Mononuclear cell (primary cell): ENCODE data around the gene SLC16A13. TPM values are rescaled to one million over a fixed set of nuclear protein-coding genes. Genes with fewer than 3 reads are reported as not detected.
A peak's percentile ranks its signal among the peaks of the same experiment; 100 is the strongest.
"Not testable (repeated sequence)": the region's sequence is repeated elsewhere in the genome, so short reads cannot be mapped to it uniquely, and the experiment has no call there.

Experiments used
- H3K27me3 ChIP-seq: 2 replicates; pipeline ENCODE4 v1.6.0; 2011; ENCODE audit warnings: low read length, control low read depth; ENCODE audit not compliant: insufficient read depth
- H3K4me1 ChIP-seq: 2 replicates; pipeline ENCODE4 v1.5.1; 2011; ENCODE audit warnings: mild to moderate bottlenecking, low read length, control low read depth; ENCODE audit not compliant: insufficient read depth
- H3K4me3 ChIP-seq: 2 replicates; pipeline ENCODE4 v1.5.1; 2011; ENCODE audit warnings: mild to moderate bottlenecking, low read length, moderate library complexity
- H3K9me3 ChIP-seq: 2 replicates; pipeline ENCODE4 v1.5.1; 2011; ENCODE audit warnings: low read depth, mild to moderate bottlenecking, control low read depth, low read length
- total RNA-seq: library from RNA; depleted of rRNA; stranded (reverse); fragments of >200 nt; gene quantifications from one replicate; pipeline ENCODE4 v1.2.3, GENCODE V29; 2012

Gene SLC16A13
- total RNA-seq, 1 donor = 0.42 TPM

DNA sequence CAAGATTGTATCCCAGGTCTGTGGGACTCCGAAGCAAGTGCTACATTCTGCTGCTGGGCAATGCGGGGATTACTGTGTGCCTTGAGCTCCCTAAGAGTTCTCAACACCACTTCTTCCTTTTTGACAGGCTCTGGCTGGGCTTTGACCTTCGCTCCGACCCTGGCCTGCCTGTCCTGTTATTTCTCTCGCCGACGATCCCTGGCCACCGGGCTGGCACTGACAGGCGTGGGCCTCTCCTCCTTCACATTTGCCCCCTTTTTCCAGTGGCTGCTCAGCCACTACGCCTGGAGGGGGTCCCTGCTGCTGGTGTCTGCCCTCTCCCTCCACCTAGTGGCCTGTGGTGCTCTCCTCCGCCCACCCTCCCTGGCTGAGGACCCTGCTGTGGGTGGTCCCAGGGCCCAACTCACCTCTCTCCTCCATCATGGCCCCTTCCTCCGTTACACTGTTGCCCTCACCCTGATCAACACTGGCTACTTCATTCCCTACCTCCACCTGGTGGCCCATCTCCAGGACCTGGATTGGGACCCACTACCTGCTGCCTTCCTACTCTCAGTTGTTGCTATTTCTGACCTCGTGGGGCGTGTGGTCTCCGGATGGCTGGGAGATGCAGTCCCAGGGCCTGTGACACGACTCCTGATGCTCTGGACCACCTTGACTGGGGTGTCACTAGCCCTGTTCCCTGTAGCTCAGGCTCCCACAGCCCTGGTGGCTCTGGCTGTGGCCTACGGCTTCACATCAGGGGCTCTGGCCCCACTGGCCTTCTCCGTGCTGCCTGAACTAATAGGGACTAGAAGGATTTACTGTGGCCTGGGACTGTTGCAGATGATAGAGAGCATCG is 2.4 kb downstream of the SLC16A13 start:
- Histone ChIP-seq H3K4me3 (no peak overlapping the region), H3K4me1 (peaks cover 52% of the 10 kb centered on the region), H3K27me3 (peaks cover 16% of the 10 kb centered on the region), H3K9me3 (no peaks in the 10 kb centered on the region)

DNA sequence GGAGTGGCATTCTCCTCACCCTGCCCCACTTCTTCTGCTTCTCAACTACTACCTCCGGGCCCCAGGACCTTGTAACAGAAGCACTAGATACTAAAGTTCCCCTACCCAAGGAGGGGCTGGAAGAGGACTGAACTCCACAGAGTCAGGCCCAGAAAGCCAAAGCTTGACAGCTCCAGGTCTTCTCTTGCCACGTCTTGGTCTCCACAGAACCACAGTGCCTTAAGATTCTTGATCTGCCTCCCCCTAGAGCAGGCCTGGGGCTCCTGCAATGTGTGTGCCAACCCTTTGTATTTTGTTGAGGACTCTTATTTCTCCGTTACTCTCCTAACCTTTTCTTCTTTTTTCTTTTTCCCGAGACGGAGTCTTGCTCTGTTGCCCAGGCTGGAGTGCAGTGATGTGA is 4.0 kb downstream of the SLC16A13 start:
- Histone ChIP-seq H3K9me3 (no peaks in the 10 kb centered on the region), H3K4me3 (no peak overlapping the region), H3K27me3 (peaks cover 31% of the 10 kb centered on the region), H3K4me1 (peaks cover 48% of the 10 kb centered on the region)

DNA sequence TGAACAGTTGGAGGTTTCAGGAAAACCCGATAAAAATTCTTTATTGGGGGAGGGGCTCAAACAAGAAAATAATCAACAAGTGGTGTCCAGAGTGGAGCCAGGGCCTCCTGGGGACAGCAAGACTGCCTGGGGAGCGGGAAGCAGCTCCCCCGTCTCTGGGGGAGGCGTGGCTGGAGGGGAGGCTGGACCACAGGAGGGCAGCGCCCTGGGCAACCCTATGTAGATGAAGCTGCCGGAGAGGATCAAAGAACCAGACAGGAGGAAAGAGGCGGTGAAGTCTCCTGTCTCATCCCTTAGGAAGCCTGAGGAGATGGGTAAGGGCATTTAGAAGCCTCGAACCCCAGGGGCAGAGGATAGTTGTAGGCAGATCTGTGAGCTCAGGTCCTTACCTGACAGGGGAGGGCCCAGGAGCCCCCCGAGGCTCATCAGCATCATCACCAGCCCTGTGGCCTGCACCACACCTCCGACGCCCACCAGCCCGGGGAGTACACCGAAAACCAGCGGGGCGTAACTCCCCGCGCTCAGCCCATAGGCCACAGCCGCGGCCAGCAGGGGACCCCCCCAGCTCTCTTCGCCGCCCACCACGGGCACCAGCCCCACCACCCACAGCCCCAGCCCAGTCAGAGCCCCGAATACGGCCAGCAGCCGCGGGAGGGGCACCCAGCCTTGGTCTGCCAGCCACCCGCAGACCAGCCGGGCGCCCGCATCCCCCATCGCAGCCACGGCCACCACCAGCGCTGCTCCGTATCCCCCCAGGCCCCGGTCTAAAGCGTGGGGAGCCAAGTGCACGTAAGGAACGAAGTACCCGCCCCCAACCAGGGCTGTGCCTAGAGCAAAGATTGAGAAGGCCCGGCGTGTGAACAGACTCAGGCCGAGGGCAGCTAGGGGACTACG is 6.0 kb downstream of the SLC16A13 start:
- Histone ChIP-seq H3K4me3 (no peak overlapping the region), H3K4me1 (peaks cover 43% of the 10 kb centered on the region), H3K9me3 (no peaks in the 10 kb centered on the region), H3K27me3 (peaks cover 38% of the 10 kb centered on the region)

DNA sequence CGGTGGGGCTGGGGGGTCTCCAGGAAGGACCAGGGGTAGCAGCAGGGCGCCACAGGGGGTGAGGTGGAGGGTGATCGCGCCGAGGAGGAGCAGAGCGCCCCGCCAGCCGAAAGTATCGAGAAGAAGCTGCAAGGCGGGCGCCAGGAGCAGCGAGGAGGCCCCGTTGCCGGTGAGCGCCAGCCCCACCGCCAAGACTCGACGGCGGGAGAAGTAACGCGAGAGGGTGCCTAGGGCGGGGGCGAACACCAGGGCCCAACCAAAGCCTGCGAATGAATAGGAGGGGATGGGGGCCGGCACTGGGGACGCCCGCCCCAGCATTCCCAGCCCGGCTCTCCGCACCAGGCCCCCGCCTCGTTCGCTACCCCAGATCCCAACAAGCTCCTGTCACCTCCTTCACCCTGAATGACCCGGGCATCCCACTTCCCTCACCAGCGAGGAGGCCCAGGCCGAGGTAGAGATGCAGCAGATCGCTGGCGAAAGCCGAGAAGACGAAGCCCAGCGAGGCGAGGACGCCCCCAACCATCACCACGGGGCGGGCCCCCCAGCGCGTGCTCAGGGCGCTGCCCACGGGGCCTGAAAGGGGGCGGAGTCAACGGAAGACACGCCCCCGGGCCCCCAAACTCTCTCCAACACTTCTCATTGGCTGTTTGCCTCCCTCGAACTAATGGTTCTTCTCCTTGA is 6.8 kb downstream of the SLC16A13 start:
- H3K27me3 ChIP-seq = peaks cover 38% of the 10 kb centered on the region
- H3K9me3 ChIP-seq = no peaks in the 10 kb centered on the region
- H3K4me1 ChIP-seq = peaks cover 47% of the 10 kb centered on the region
- H3K4me3 ChIP-seq = peak overlapping the region; percentile 30

DNA sequence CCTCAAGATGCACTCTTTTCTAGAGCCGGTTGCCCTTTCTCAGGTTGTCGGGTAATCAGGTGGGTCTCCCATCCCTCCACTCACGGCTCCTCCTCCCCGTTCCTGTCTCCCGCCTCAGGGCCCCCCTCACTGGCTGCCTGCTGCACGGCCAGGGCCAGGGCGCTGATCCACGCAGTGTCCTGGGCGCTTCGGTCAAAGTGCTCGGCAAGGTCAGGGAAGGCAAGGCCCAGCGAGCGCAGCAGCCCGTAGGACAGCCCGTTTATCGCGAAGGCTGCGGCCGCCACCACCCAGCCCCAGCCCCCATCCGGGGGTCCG is 7.3 kb downstream of the SLC16A13 start:
- Histone ChIP-seq H3K4me3 (peak overlapping the region; percentile 30), H3K4me1 (peaks cover 48% of the 10 kb centered on the region), H3K9me3 (no peaks in the 10 kb centered on the region), H3K27me3 (peaks cover 38% of the 10 kb centered on the region)

DNA sequence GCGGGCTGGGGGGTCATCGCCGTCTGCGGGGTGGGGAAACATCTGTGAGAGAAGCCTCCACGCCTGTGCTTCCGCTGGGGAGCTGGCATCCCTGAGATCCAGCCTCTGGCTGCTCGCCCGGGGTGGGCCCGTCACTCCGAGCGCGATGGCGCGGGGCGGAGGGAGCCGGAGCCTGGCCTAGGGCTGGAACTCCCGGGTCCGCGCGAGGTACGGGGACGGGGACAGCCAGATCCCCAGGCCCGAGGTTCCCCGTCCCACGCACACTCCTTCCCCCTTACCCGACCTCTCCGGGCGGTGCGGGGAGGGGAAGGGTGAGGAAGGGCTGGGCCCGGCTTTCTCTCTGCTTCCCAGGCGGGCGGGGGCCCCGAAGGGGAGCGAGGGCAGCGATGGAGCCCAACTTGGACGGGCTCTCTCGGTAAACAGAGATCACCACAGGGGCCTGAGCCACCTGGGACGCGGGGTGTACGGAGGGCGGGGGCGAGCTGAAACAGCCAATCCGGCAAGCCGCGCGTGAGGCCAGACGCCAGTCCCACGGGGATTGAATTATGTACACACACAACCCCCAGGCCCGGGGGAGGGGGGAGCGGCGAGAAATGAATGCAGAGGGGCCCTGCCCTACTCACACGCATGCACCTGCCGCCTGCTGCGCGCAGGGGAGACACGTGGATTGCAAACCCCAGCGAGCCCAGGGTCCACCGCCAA is 7.8 kb downstream of the SLC16A13 start, which contains the start of gene SLC16A11:
SLC16A11 (minus strand) TSS at position 596 of the 702 bp plus-strand sequence; CDS start at position 17, 579 bp downstream.
- peaks cover 38% of the 10 kb centered on the region for H3K27me3 ChIP-seq
- no peaks in the 10 kb centered on the region for H3K9me3 ChIP-seq
- H3K4me3 ChIP-seq = peak within 1 kb of the TSS; percentile 30
- peaks cover 48% of the 10 kb centered on the region for H3K4me1 ChIP-seq

DNA sequence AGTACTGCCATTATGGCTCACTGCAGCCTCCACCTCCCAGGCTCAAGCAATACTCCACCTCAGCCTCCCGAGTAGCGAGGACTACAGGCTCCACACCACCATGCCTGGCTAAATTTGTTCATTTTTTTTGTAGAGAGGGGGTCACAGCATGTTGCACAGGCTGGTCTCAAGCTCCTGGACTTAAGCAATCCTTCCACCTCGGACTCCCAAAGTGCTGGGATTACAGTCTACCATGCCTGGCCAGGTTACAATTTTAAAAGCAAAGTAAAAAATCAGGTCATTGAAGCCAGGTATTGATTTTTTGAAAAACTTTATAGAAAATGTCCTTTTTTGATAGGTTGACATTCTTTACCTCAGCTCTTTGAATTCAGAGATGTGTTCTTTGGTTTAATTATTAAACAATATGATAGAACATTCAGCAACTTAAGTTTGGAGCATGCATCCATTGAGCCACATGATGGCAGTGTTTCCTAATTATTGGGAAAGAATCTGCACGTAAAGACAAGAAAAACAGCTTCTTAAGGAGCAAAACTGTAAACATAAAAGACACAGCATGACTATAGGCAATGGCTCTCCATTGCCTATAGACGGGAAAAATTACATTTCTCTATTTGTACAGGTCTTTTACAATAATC is 9.8 kb downstream of the SLC16A13 start:
- Histone ChIP-seq H3K27me3 (peaks cover 38% of the 10 kb centered on the region), H3K4me3 (no peak overlapping the region), H3K9me3 (no peaks in the 10 kb centered on the region), H3K4me1 (peaks cover 48% of the 10 kb centered on the region)

DNA sequence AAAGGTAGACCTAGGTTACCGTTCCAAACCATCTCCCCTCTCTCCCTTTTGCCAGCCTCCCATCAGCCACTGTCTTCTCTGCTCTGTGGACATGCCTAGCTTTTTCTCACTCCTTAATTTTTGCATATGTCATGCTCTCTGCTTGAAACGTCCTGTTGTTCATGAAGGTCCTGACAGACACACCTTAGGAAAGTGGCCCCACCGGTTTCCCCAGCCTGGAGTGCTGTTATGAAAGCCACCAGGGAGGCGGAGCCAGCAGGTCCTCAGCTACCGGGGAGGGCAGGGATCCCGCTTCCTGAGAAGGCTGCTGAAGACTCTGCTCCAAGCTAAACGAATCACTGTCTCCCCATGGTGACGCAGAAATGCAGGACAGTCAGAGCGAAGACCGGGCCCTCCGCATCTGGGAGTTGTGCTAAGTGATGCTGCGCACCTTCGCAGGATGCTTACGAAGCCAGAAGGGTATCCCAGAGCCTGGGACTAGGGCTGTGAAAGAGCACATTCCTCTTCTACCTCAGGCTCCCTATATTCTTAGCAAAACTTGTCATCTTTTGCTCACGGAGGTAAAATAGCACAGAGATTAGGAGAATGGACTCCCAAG is 10.4 kb downstream of the SLC16A13 start:
- no peaks in the 10 kb centered on the region for H3K9me3 ChIP-seq
- H3K27me3 ChIP-seq = peaks cover 37% of the 10 kb centered on the region
- H3K4me3 ChIP-seq = peak overlapping the region; percentile 17
- peaks cover 48% of the 10 kb centered on the region for H3K4me1 ChIP-seq

DNA sequence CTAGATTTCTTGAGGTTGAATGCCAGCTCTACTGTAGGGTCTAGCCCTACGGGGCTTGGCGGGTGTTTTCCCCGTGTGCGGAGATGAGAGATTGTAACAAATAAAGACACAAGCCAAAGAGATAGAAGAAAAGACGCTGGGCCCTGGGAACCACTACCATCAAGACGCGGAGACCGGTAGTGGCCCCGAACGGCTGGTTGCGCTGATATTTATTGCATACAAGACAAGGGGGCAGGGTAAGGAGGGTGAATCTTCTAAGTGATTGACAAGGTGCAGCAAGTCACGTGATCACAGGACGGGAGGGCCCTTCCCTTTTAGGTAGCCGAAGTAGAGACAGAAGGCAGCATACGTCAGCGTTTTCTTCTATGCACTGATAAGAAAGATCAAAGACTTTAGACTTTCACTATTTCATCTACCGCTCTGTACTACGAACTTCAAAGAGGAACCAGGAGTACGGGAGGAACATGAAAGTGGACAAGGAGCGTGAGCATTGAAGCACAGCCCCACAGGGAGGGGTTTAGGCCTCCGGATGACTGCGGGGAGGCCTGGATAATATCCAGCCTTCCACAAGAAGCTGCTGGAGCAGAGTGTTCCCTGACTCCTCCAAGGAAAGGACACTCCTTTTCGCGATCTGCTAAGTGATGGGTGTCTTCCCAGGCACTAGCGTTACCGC is 11.0 kb downstream of the SLC16A13 start:
- Histone ChIP-seq H3K27me3 (peaks cover 31% of the 10 kb centered on the region), H3K4me3 (peak overlapping the region; percentile 17), H3K4me1 (peaks cover 44% of the 10 kb centered on the region)
- H3K9me3 ChIP-seq = not testable (repeated sequence)

DNA sequence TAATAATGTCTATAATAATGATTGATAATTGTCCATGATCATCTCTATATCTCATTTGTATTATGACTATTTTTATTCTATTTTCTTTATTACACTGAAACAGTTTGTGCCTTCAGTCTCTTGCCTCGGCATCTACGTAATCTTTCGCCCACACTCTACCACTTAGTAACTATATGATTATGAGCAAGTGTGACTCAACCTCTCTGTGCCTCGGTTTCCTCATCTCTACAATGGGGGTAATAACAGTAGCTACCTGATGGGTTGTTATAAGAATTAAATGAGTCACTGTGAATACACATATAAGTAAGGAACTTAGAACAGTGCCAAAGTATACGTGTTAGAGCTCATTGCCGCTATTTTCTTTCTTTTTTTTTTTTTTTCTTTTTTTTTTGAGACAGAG is 11.8 kb downstream of the SLC16A13 start:
- peaks cover 27% of the 10 kb centered on the region for H3K27me3 ChIP-seq
- H3K4me1 ChIP-seq = peaks cover 37% of the 10 kb centered on the region
- no peak overlapping the region for H3K4me3 ChIP-seq
- no peaks in the 10 kb centered on the region for H3K9me3 ChIP-seq

DNA sequence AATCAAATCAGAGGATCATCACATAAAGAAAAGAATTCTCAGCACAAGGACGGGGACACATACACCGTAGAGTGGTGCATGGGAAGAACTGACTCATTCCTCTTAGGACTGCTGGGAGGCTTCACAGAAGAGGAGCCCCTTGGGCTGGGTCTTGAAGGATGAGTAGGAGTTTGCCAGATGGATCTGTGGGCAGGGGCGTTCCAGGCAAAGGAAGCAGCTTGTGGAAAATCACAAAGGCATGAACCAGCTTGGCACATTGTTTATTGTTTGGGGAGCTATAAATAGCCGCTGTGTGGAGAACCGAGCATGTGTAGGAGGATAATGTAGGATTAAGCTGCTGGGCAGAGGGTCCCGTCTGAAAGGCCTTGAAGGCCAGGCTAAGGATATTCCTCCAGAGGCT is 13.2 kb downstream of the SLC16A13 start:
- Histone ChIP-seq H3K9me3 (no peaks in the 10 kb centered on the region), H3K4me3 (no peak overlapping the region), H3K27me3 (peaks cover 16% of the 10 kb centered on the region), H3K4me1 (peaks cover 27% of the 10 kb centered on the region)

DNA sequence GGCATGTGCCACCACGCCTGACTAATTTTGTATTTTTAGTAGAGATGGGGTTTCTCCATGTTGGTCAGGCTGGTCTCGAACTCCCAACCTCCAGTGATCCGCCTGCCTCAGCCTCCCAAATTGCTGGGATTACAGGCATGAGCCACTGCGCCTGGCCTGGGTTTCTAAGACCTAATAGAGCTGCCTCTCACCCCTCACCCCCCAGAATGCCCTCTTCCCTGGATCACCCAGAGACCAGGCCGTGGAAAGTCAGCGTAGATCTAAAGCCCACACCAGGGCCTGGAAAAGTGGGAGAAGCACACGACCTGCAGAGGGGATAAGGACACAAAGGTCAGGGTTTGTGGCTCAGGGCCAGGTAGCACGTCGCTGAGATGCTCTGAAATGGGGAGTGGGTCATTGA is 14.8 kb downstream of the SLC16A13 start:
- not testable (repeated sequence) for H3K9me3 ChIP-seq, H3K4me3 ChIP-seq, H3K27me3 ChIP-seq
- peaks cover 33% of the 10 kb centered on the region for H3K4me1 ChIP-seq

DNA sequence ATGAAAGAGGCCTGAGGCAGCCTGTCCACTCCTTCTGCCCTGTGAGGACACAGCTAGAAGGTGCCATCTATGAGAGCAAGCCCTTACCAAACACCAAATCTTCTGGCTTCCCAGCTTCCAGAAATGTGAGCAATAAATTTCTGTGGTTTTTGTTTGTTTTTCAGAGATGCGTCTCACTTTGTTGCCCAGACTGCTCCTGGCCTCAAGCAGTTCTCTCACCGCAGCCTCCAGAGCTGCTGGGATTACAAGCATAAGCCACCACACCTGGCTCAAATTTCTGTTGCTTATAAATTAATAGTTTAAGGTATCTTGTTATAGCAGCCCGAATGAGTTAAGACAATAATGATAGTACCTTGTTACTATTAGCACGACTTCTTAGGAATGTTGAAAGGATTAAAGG is 20.6 kb downstream of the SLC16A13 start:
- H3K4me1 ChIP-seq = peaks cover 12% of the 10 kb centered on the region
- H3K9me3 ChIP-seq = no peaks in the 10 kb centered on the region
- H3K4me3 ChIP-seq = no peak overlapping the region
- no peaks in the 10 kb centered on the region for H3K27me3 ChIP-seq
